Measurements from ENCODE around the gene ULK3. TPM values are rescaled to one million over a fixed set of nuclear protein-coding genes. Genes with fewer than 3 reads are reported as not detected.
A peak's percentile ranks its signal among the peaks of the same experiment; 100 is the strongest.

Gene ULK3
- total and polyA plus RNA-seq, 9 donors: 17.4 to 45.7 (median 25.9) TPM

DNA sequence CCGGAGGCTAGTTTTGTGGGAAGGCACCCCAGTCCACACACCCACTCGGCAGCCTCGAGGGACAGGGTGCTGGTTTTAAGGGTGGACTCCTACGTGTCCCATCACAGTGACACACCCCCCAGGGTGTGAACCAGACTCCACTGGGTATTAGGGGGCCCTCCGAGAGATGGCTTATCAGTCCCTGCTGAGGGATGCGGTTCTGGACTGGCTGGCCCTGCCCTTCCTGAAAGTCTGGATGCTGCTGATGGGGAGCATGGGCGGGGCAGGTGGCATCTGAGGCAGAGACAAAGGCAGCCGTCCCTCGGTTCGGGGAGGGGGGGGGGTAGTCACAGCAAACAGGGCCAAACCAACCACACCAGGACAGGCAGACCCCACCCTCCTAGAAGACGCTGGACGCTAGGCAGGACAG is 939 bp upstream of the ULK3 start:
- DNase-seq: peak in 3 of 5 donors; percentile 40 to 49 (median 41)
- Histone ChIP-seq H3K36me3 (no peaks in the 10 kb centered on the region), H3K9me3 (no peaks in the 10 kb centered on the region), H3K27me3 (no peaks in the 10 kb centered on the region), H3K27ac (peak overlapping the region; percentile 69 to 90), H3K4me1 (ENCODE audit: insufficient read depth) (peaks cover 4% of the 10 kb centered on the region), H3K4me3 (no peak overlapping the region)
- no peak for TF ChIP-seq POLR2A (IDR thresholded peaks at IDR 0.05)
- no peak for TF ChIP-seq CTCF (IDR thresholded peaks at IDR 0.05)
- no peak for TF ChIP-seq EP300 (IDR thresholded peaks at IDR 0.05)
- intact Hi-C loops (cut with DNase I): loop anchor here in 2 of 4 donors (5.0 to 10.0 kb wide), 2 partner anchors 61 to 62 kb away; partner anchors contain the start of genes CSK (in 1 of the 2) and FAM219B (in 1 of the 2)
- WGBS, 3 donors: 44 to 55% (median 50%) methylated on average over 12 of the region's 12 CpGs

GRCh38 chr15:74843445-74843828 is 481 bp upstream of the ULK3 start:
- Histone ChIP-seq H3K9me3 (no peaks in the 10 kb centered on the region), H3K4me1 (ENCODE audit: insufficient read depth) (peaks cover 4% of the 10 kb centered on the region), H3K27ac (peak overlapping the region; percentile 69 to 90), H3K36me3 (no peaks in the 10 kb centered on the region), H3K4me3 (peak overlapping the region; percentile 57), H3K27me3 (no peaks in the 10 kb centered on the region)
- DNase-seq: no peak
- WGBS, 3 donors: 2 to 9% (median 3%) methylated on average over 18 of the region's 18 CpGs
- TF ChIP-seq CTCF (IDR thresholded peaks at IDR 0.05) (no peak), EP300 (IDR thresholded peaks at IDR 0.05) (no peak), POLR2A (IDR thresholded peaks at IDR 0.05) (no peak)
- intact Hi-C loops (cut with DNase I): loop anchor here in 2 of 4 donors (5.0 to 10.0 kb wide), 2 partner anchors 61 kb away; partner anchors contain the start of genes CSK (in 1 of the 2) and FAM219B (in 1 of the 2)

DNA sequence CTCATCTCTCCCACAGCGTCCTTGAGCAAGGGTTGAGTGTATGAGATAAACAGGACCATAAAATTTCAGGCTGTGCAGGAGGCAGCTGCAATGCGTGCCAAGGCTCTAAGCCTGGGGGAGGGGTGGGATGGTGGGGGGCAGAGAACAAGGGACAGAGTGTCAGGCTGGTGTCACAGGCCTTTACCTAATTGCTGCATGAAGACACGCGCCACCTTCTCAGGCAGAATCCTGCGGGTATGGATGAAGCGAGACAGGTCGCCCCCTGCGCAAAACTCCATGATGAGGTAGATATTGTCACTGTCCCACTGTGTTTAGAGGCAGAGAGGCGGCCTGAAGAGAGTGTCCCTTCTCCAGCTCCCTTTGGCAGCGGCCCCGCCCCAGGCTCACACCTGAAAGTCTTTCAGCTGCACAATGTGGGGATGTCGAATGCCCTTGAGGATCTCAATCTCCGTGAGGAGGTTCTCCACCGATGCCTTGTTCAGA is 1.0 kb downstream of the ULK3 start:
- Histone ChIP-seq H3K4me3 (peak overlapping the region; percentile 57), H3K36me3 (no peaks in the 10 kb centered on the region), H3K27me3 (no peaks in the 10 kb centered on the region), H3K4me1 (ENCODE audit: insufficient read depth) (peaks cover 4% of the 10 kb centered on the region), H3K9me3 (no peaks in the 10 kb centered on the region), H3K27ac (no peak overlapping the region)
- 68 to 78% (median 71%) methylated on average over 14 of the region's 14 CpGs for WGBS, 3 donors
- intact Hi-C loops (cut with DNase I): loop anchor here in 2 of 4 donors (5.0 to 10.0 kb wide), 2 partner anchors 60 to 63 kb away; partner anchors contain the start of genes CSK (in 1 of the 2) and FAM219B (in 1 of the 2)
- DNase-seq: peak in 3 of 5 donors; percentile 35 to 48 (median 45)
- no peak for TF ChIP-seq EP300 (IDR thresholded peaks at IDR 0.05)
- TF ChIP-seq POLR2A (IDR thresholded peaks at IDR 0.05): no peak
- no peak for TF ChIP-seq CTCF (IDR thresholded peaks at IDR 0.05)

DNA sequence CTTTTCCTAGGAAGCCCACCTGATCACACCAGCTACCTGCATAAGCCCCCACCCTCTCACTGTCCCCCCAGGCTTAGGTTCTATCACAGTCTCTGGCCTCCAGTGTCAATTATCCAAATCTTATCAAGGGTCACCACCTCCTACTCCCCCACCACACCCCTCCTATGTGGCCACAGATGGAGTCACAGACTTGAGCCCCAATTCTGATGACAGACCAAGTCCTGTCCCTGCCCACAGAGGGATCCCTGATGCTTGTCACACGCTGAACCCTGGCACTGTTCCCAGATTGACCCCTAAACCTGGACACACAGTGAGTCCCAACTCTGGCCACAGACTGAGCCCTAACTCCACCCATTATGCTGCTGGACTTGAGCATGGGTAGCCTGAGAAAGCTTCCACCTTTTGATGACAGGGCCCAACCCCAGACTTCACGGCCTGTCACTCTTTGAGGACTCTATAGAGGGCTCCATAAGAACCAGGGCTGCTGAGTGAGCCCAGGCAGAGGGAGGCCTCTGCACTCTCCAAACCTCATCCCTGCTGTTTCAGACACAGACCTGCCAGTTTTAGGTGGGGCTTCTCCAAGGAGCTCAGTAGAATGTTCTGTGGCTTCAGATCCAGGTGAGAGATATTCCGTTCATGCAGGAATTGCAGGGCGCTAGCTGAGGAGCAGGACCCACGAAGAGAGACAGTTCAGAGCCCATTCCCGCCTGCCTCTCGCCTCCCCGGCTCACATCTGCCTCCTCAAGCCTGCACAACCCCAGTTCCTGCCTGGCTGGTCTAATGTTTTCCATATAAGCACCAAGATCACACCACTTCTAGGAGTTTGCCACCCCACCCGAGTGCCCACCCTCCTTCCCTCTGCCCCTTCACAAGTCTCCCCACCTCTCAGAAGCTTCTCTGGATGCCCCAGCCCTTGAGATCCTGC is 1.8 kb downstream of the ULK3 start:
- TF ChIP-seq POLR2A (IDR thresholded peaks at IDR 0.05) (no peak), EP300 (IDR thresholded peaks at IDR 0.05) (no peak), CTCF (IDR thresholded peaks at IDR 0.05) (no peak)
- no peak for DNase-seq
- H3K36me3 ChIP-seq: no peaks in the 10 kb centered on the region
- intact Hi-C loops (cut with DNase I): loop anchor here in 2 of 4 donors (5.0 to 10.0 kb wide), 2 partner anchors 59 to 64 kb away; partner anchors contain the start of genes CSK (in 1 of the 2) and FAM219B (in 1 of the 2)
- WGBS, 3 donors: 82 to 91% (median 88%) methylated on average over 9 of the region's 9 CpGs
- peaks cover 4% of the 10 kb centered on the region for H3K4me1 ChIP-seq (ENCODE audit: insufficient read depth)
- H3K27ac ChIP-seq: no peak overlapping the region
- no peaks in the 10 kb centered on the region for H3K9me3 ChIP-seq
- H3K4me3 ChIP-seq: no peak overlapping the region
- H3K27me3 ChIP-seq: no peaks in the 10 kb centered on the region
